ENCODE results near the gene BLM.

GRCh38 chr15:90864507-90864906, 147.4 kb downstream of the BLM start:
- TF ChIP-seq GATA3 (IDR thresholded peaks at IDR 0.05; ENCODE audit: low read depth, low read length) (no peak), GATA2 (IDR thresholded peaks at IDR 0.05; ENCODE audit: low read depth, low read length) (no peak)

Data from SH-SY5Y (cell line).